ENCODE results near the gene CENPX. TPM values are rescaled to one million over a fixed set of nuclear protein-coding genes. Genes with fewer than 3 reads are reported as not detected.

The CENPX gene
- total and polyA plus RNA-seq, 2 of the 13 experiments (the other 11 are each of a cell fraction or from before 2014, with no cell fraction given) = 92.7 to 170 TPM

DNA sequence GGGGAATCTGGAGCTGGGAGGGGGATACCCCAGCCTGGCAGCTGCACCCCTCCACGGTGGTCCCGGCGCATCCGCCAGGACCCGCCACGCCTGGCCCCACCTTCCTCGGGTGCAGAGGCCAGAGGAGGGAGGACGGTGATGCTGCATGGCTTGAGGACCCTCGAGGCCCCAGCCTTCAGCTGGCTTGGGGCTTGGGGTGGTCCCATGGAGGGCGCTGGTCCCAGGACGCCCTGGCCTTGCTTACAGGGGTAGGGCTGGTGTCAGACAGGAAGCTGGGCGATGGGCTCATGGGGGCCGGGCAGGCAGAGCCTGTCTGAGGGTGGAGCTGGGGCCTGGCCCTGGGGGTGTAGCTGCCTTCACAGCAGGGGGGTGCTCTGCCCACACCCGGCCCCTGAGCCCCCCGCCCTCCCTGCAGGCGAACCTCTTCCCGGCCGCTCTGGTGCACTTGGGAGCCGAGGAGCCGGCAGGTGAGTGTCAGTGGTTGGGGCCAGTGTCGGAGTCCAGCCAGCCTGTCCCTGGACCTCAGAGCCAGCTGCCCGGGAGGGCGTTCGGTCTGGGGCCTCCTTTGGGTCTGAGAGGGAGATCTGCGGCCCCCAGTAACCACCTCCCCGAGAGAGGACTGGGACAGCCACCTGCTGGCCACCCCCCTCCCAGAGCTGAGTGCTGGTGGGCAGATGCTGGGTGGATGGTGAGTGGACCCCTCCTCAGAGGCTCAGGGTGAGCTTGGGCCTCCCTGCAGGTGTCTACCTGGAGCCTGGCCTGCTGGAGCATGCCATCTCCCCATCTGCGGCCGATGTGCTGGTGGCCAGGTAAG lies 6.4 kb downstream of the CENPX start (continued):
- TF ChIP-seq NFKB2 (CRISPR knock-in tag; IDR thresholded peaks at IDR 0.05; ENCODE audit: borderline replicate concordance) (peak; percentile 54; the same call in 1 of the 2 replicates), ISL2 (CRISPR knock-in tag; IDR thresholded peaks at IDR 0.05) (no peak), HNRNPH1 (optimal IDR thresholded peaks at IDR 0.05; ENCODE audit: low read depth, low read length) (no peak), FOXK1 (CRISPR knock-in tag; IDR thresholded peaks at IDR 0.05; ENCODE audit: borderline replicate concordance, low read depth) (no peak; the same call in 1 of the 2 replicates), ZKSCAN8 (CRISPR knock-in tag; IDR thresholded peaks at IDR 0.05; ENCODE audit: borderline replicate concordance) (0 out of 2 replicates have a peak, but pooled peaks have one; percentile 11), SP1 (IDR thresholded peaks at IDR 0.05) (no peak), SP1 (CRISPR knock-in tag; IDR thresholded peaks at IDR 0.05) (0 out of 2 replicates have a peak, but pooled peaks have one; percentile 20), NCOR1 (IDR thresholded peaks at IDR 0.05; ENCODE audit: borderline replicate concordance, low read length) (no peak), AGO2 (optimal IDR thresholded peaks at IDR 0.05; ENCODE audit: low read depth, low read length) (peak; percentile 97), STAT5B (CRISPR knock-in tag; IDR thresholded peaks at IDR 0.05) (no peak), ZNF317 (CRISPR knock-in tag; IDR thresholded peaks at IDR 0.05) (no peak), ZNF891 (CRISPR knock-in tag; IDR thresholded peaks at IDR 0.05) (no peak; the same call in 1 of the 2 replicates), ARID2 (CRISPR knock-in tag; IDR thresholded peaks at IDR 0.05; ENCODE audit: borderline replicate concordance) (peak; percentile 70; the same call in 1 of the 2 replicates), MIER3 (CRISPR knock-in tag; IDR thresholded peaks at IDR 0.05; ENCODE audit: borderline replicate concordance) (no peak), ZNF260 (CRISPR knock-in tag; IDR thresholded peaks at IDR 0.05; ENCODE audit: borderline replicate concordance, low read depth) (no peak), ZC3H4 (CRISPR knock-in tag; IDR thresholded peaks at IDR 0.05; ENCODE audit: borderline replicate concordance) (peak; percentile 26; the same call in 1 of the 2 replicates), ZNF629 (CRISPR knock-in tag; conservative IDR thresholded peaks at IDR 0.05) (no peak), POLR2A (IDR thresholded peaks at IDR 0.05; ENCODE audit: insufficient read depth in 1 of 2, low read depth in 2 of 2, low read length in 2 of 2) (no peak)
- TF ChIP-seq, protein P1, sequence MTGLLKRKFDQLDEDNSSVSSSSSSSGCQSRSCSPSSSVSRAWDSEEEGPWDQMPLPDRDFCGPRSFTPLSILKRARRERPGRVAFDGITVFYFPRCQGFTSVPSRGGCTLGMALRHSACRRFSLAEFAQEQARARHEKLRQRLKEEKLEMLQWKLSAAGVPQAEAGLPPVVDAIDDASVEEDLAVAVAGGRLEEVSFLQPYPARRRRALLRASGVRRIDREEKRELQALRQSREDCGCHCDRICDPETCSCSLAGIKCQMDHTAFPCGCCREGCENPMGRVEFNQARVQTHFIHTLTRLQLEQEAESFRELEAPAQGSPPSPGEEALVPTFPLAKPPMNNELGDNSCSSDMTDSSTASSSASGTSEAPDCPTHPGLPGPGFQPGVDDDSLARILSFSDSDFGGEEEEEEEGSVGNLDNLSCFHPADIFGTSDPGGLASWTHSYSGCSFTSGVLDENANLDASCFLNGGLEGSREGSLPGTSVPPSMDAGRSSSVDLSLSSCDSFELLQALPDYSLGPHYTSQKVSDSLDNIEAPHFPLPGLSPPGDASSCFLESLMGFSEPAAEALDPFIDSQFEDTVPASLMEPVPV (CRISPR knock-in tag; IDR thresholded peaks at IDR 0.05) = peak; percentile 72; the same call in 1 of the 2 replicates
- TF ChIP-seq, protein P2, sequence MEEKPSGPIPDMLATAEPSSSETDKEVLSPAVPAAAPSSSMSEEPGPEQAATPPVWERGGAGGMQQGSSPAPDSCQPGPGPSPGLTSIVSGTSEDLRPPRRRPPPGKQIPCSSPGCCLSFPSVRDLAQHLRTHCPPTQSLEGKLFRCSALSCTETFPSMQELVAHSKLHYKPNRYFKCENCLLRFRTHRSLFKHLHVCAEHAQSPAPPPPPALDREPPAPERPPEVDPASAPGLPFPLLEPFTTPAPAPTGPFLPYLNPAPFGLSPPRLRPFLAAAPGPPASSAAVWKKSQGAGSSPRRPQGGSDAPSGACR (CRISPR knock-in tag; IDR thresholded peaks at IDR 0.05) = no peak
- TF ChIP-seq, protein P3, sequence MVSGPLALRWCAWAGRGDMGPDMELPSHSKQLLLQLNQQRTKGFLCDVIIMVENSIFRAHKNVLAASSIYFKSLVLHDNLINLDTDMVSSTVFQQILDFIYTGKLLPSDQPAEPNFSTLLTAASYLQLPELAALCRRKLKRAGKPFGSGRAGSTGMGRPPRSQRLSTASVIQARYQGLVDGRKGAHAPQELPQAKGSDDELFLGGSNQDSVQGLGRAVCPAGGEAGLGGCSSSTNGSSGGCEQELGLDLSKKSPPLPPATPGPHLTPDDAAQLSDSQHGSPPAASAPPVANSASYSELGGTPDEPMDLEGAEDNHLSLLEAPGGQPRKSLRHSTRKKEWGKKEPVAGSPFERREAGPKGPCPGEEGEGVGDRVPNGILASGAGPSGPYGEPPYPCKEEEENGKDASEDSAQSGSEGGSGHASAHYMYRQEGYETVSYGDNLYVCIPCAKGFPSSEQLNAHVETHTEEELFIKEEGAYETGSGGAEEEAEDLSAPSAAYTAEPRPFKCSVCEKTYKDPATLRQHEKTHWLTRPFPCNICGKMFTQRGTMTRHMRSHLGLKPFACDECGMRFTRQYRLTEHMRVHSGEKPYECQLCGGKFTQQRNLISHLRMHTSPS (CRISPR knock-in tag; IDR thresholded peaks at IDR 0.05; ENCODE audit: low read depth) = no peak
- TF ChIP-seq, protein P4, sequence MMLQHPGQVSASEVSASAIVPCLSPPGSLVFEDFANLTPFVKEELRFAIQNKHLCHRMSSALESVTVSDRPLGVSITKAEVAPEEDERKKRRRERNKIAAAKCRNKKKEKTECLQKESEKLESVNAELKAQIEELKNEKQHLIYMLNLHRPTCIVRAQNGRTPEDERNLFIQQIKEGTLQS (CRISPR knock-in tag; IDR thresholded peaks at IDR 0.05) = 0 out of 2 replicates have a peak, but pooled peaks have one; percentile 12
- TF ChIP-seq, protein P5, sequence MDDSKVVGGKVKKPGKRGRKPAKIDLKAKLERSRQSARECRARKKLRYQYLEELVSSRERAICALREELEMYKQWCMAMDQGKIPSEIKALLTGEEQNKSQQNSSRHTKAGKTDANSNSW (CRISPR knock-in tag; IDR thresholded peaks at IDR 0.05; ENCODE audit: borderline replicate concordance) = no peak
- TF ChIP-seq, protein P6, sequence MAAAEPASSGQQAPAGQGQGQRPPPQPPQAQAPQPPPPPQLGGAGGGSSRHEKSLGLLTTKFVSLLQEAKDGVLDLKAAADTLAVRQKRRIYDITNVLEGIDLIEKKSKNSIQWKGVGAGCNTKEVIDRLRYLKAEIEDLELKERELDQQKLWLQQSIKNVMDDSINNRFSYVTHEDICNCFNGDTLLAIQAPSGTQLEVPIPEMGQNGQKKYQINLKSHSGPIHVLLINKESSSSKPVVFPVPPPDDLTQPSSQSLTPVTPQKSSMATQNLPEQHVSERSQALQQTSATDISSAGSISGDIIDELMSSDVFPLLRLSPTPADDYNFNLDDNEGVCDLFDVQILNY (CRISPR knock-in tag; conservative IDR thresholded peaks at IDR 0.05) = no peak

Measured in HepG2 (cell line).